HCT116 (cell line): ENCODE results near the gene SLC16A10. TPM values are rescaled to one million over a fixed set of nuclear protein-coding genes. Genes with fewer than 3 reads are reported as not detected.

ENCODE experiments used
- ATAC-seq: fragments of 200-7000 bp; cut with Tn5 transposase; 2 replicates; pipeline ENCODE4 v1.9.1; 2020; ENCODE audit warnings: mild to moderate bottlenecking, moderate library complexity
- BruUV-seq: library from RNA; stranded (reverse); fragments of 400-500 nt; replicated peaks from 2 replicates; lab custom pipeline; 2021; lab: Mats Ljungman, UMichigan
- CTCF ChIA-PET: fragments of 300-600 bp; sonication (Branson Sonifier 250); formaldehyde crosslinking; loops from one replicate; lab custom pipeline; 2021; ENCODE audit warnings: antibody characterized with exemption; lab: Charles Lee
- POLR2A ChIA-PET: fragments of 300-600, 350-600 bp; sonication (Branson Sonifier 250); formaldehyde crosslinking; loops from one replicate; lab custom pipeline; 2021; ENCODE audit warnings: antibody characterized with exemption; lab: Charles Lee
- RAD21 ChIA-PET, 2 experiments: fragments of 300-600 bp; sonication (Branson Sonifier 250); formaldehyde crosslinking; loops; one replicate each; lab custom pipeline; 2023; ENCODE audit warnings: low total read pairs in 2 of 2; ENCODE audit not compliant: uncharacterized antibody in 2 of 2, unreplicated experiment in 2 of 2, low non-redundant PET in 1 of 2; lab: Charles Lee
- DNase-seq: peaks from one replicate; pipeline ENCODE4 v3.0.0-alpha.2; 2010; ENCODE audit warnings: low read depth, low spot score
- H2AFZ ChIP-seq: fragments of 200-600 bp; shearing (Covaris generic), sonication (generic); 2 replicates; pipeline ENCODE4 v1.6.1; 2017; ENCODE audit warnings: low read depth, mixed run types, mixed read lengths, antibody characterized with exemption, low read length; ENCODE audit not compliant: poor library complexity, severe bottlenecking
- H3K27ac ChIP-seq: 2 replicates; pipeline ENCODE4 v1.5.1; 2012; ENCODE audit warnings: low read depth, low read length
- H3K27me3 ChIP-seq: fragments of 200-600 bp; sonication (generic); 2 replicates; pipeline ENCODE4 v1.6.1; 2016; ENCODE audit warnings: mixed run types, low read length, mixed read lengths; ENCODE audit not compliant: insufficient read depth
- H3K36me3 ChIP-seq, 2 experiments: fragments of 200-500 bp in 1 of 2; fragments of 200-600 bp in 1 of 2; sonication (Bioruptor generic) in 1 of 2; sonication (generic) in 1 of 2; 2 replicates each; pipeline versions ENCODE4 v1.5.1 to v1.6.1; 2014 to 2016; ENCODE audit warnings: low read length in 2 of 2, inconsistent platforms in 1 of 2, mixed read lengths in 1 of 2, mixed run types in 1 of 2; ENCODE audit not compliant: insufficient read depth in 2 of 2, control insufficient read depth in 1 of 2
- H3K4me1 ChIP-seq, 2 experiments: fragments of 200-600 bp in 1 of 2; sonication (generic) in 1 of 2; 2 replicates each; pipeline versions ENCODE4 v1.5.1 to v1.6.1; 2012 to 2017; ENCODE audit warnings: low read length in 2 of 2, inconsistent platforms in 1 of 2, mild to moderate bottlenecking in 1 of 2, mixed read lengths in 1 of 2, mixed run types in 1 of 2, moderate library complexity in 1 of 2; ENCODE audit not compliant: insufficient read depth in 2 of 2, control insufficient read depth in 1 of 2
- H3K4me2 ChIP-seq: fragments of 200-600 bp; sonication (generic); 2 replicates; pipeline ENCODE4 v1.6.1; 2017; ENCODE audit warnings: mixed run types, low read length, mixed read lengths
- H3K4me3 ChIP-seq, 2 experiments: fragments of 200-600 bp in 1 of 2; sonication (generic) in 1 of 2; replicated peaks in 1 of 2; 2 replicates each; pipeline ENCODE4 v1.5.1; 2011 to 2016; ENCODE audit warnings: low read length in 2 of 2, control low read depth in 1 of 2, low read depth in 1 of 2, mild to moderate bottlenecking in 1 of 2, mixed read lengths in 1 of 2, mixed run types in 1 of 2
- H3K79me2 ChIP-seq: fragments of 200-600 bp; sonication (generic); 2 replicates; pipeline ENCODE4 v1.6.1; 2017; ENCODE audit warnings: mild to moderate bottlenecking, mixed run types, low read length, moderate library complexity, mixed read lengths; ENCODE audit not compliant: insufficient read depth
- H3K9ac ChIP-seq: fragments of 200-600 bp; sonication (generic); 2 replicates; pipeline ENCODE4 v1.6.1; 2016; ENCODE audit warnings: low read length, mixed read lengths
- H3K9me2 ChIP-seq: fragments of 200-600 bp; sonication (generic), shearing (Covaris generic); 2 replicates; pipeline ENCODE4 v1.6.1; 2017; ENCODE audit warnings: mixed run types, mild to moderate bottlenecking, moderate library complexity; ENCODE audit not compliant: insufficient read depth
- H3K9me3 ChIP-seq, 2 experiments: fragments of 200-500 bp in 1 of 2; fragments of 200-600 bp in 1 of 2; sonication (Bioruptor generic) in 1 of 2; sonication (generic) in 1 of 2; 2 replicates each; pipeline ENCODE4 v1.6.1; 2014 to 2017; ENCODE audit warnings: low read length in 2 of 2, mixed read lengths in 2 of 2, inconsistent platforms in 1 of 2, low read depth in 1 of 2, mild to moderate bottlenecking in 1 of 2, mixed run types in 1 of 2, moderate library complexity in 1 of 2; ENCODE audit not compliant: control insufficient read depth in 1 of 2, insufficient read depth in 1 of 2
- H4K20me1 ChIP-seq: fragments of 200-600 bp; sonication (generic), shearing (Covaris generic); 2 replicates; pipeline ENCODE4 v1.6.1; 2017; ENCODE audit warnings: mixed run types, mild to moderate bottlenecking, moderate library complexity; ENCODE audit not compliant: insufficient read depth
- CBX3 ChIP-seq: IDR thresholded peaks from 2 replicates; pipeline ENCODE4 v1.6.1; 2012; ENCODE audit warnings: low read depth
- CEBPB ChIP-seq: IDR thresholded peaks from 2 replicates; pipeline ENCODE4 v1.6.1; 2012; ENCODE audit warnings: low read depth
- EGR1 ChIP-seq: IDR thresholded peaks from 2 replicates; pipeline ENCODE4 v1.6.1; 2012; ENCODE audit warnings: low read depth
- EZH2 ChIP-seq: fragments of 200-600 bp; sonication (generic); IDR thresholded peaks from 2 replicates; pipeline ENCODE4 v1.6.1; 2017; ENCODE audit warnings: antibody characterized with exemption, mixed run types
- EZH2phosphoT487 ChIP-seq: fragments of 200-600 bp; IDR thresholded peaks from 2 replicates; pipeline ENCODE4 v1.6.1; 2018; ENCODE audit warnings: antibody characterized with exemption, borderline replicate concordance
- FOSL1 ChIP-seq: IDR thresholded peaks from 2 replicates; pipeline ENCODE4 v1.6.1; 2012; ENCODE audit warnings: low read depth
- JUND ChIP-seq: IDR thresholded peaks from 2 replicates; pipeline ENCODE4 v1.6.1; 2012
- SRF ChIP-seq: IDR thresholded peaks from 2 replicates; pipeline ENCODE4 v1.6.1; 2012; ENCODE audit warnings: low read depth
- TCF7L2 ChIP-seq: IDR thresholded peaks from 2 replicates; pipeline ENCODE4 v1.7.0; 2011; ENCODE audit warnings: borderline replicate concordance, inconsistent platforms; ENCODE audit not compliant: insufficient read depth, insufficient read length; ENCODE audit errors: extremely low read depth
- ZFX ChIP-seq: fragments of 450-650 bp; IDR thresholded peaks from 2 replicates; pipeline ENCODE4 v1.6.1; 2017
- ZNF274 ChIP-seq: fragments of 200-500 bp; sonication (Bioruptor generic); IDR thresholded peaks from 2 replicates; pipeline ENCODE4 v1.6.1; 2014; ENCODE audit warnings: mild to moderate bottlenecking, low read depth, low read length, inconsistent platforms
- intact Hi-C: fragments of 100-400 bp; cut with micrococcal nuclease; formaldehyde crosslinking; loops from 2 replicates; pipeline ENCODE4 v1.10.0; 2022
- total RNA-seq: library from RNA; stranded (reverse); gene quantifications from one replicate; pipeline ENCODE4 v1.2.1, GENCODE V29; 2021; ENCODE audit not compliant: unreplicated experiment
- TF ChIP-seq, protein P1 (sequence below): IDR thresholded peaks from 2 replicates; pipeline ENCODE4 v1.6.1; 2012
- TF ChIP-seq, protein P2 (sequence below): IDR thresholded peaks from 2 replicates; pipeline ENCODE4 v1.6.1; 2012
- TF ChIP-seq, protein P3 (sequence below), 3 experiments: fragments of 200-600 bp in 1 of 3; sonication (generic) in 1 of 3; IDR thresholded peaks in 2 of 3; conservative IDR thresholded peaks in 1 of 3; 2 replicates each; pipeline ENCODE4 v1.5.1; 2012 to 2017; ENCODE audit warnings: low read depth in 2 of 3, low read length in 2 of 3, antibody characterized with exemption in 1 of 3, borderline replicate concordance in 1 of 3, control low read depth in 1 of 3, mild to moderate bottlenecking in 1 of 3, mixed read lengths in 1 of 3, mixed run types in 1 of 3, moderate library complexity in 1 of 3; ENCODE audit not compliant: insufficient read depth in 1 of 3

Gene SLC16A10
- total RNA-seq, 1 experiment from 2014 or later = 8.3 TPM

DNA sequence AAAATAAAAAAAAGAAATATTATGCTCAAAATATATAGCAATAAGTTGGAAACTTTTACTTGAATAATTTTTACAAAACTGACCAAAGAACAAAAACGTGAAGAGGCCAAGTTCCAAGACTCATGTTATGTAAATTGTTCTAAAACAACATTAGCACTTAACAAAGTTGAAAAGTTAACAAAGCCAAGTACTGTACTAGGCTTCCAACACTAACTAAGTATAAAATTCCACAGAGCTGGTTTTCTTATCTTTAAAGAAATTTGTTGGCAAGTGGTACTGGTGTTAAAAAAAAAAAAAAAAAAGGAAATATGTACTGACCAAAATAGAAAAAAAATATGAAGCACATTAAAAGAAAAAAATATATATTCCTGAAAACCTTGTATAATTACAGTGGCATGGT is 127.8 kb downstream of the SLC16A10 start (continued):
- no peak for TF ChIP-seq TCF7L2
- TF ChIP-seq ZFX = no peak
- TF ChIP-seq SRF = no peak
- no peak for TF ChIP-seq CEBPB
- TF ChIP-seq JUND = no peak
- TF ChIP-seq EZH2 = no peak
- no peak for TF ChIP-seq ZNF274
- TF ChIP-seq, protein P1, sequence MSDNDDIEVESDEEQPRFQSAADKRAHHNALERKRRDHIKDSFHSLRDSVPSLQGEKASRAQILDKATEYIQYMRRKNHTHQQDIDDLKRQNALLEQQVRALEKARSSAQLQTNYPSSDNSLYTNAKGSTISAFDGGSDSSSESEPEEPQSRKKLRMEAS = no peak

DNA sequence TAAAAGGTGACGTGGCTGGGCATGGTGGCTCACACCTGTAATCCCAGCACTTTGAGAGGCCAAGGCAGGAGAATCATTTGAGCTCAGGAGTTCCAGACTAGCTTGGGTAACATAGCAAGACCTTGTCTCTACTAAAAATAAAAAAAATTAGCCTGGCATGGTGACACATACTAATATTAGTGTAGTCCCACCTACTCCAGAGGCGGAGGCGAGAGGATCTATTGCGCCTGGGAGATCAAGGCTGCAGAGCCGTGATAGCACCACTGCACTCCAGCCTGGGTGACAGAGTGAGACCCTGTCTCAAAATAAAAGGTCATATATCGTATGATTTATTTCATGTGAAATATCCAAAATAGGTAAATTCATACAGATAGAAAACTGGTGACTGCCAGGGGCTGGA is 132.5 kb downstream of the SLC16A10 start:
- ATAC-seq = no peak
- no peak overlapping the region for H3K4me2 ChIP-seq
- no peak overlapping the region for H3K27ac ChIP-seq
- BruUV-seq = no TSS peak
- H3K9me3 ChIP-seq = no peaks in the 10 kb centered on the region
- RAD21 ChIA-PET = no interaction called here
- POLR2A ChIA-PET = no interaction called here
- no peaks in the 10 kb centered on the region for H3K27me3 ChIP-seq
- no peaks in the 10 kb centered on the region for H3K9me2 ChIP-seq
- H3K9ac ChIP-seq = no peak overlapping the region
- no peak for DNase-seq
- no peak overlapping the region for H2AFZ ChIP-seq
- intact Hi-C loops = loop anchor here (10.0 kb wide), 1 partner anchor 705 kb away; no protein-coding TSS in a partner anchor
- no peaks in the 10 kb centered on the region for H3K4me1 ChIP-seq
- no peaks in the 10 kb centered on the region for H3K36me3 ChIP-seq
- CTCF ChIA-PET = no interaction called here
- H4K20me1 ChIP-seq = no peaks in the 10 kb centered on the region
- no peak overlapping the region for H3K4me3 ChIP-seq
- TF ChIP-seq EZH2phosphoT487 (no peak), FOSL1 (no peak), TCF7L2 (no peak), JUND (no peak), EGR1 (no peak), CBX3 (no peak), ZFX (no peak), SRF (no peak), EZH2 (no peak)
- TF ChIP-seq, protein P2, sequence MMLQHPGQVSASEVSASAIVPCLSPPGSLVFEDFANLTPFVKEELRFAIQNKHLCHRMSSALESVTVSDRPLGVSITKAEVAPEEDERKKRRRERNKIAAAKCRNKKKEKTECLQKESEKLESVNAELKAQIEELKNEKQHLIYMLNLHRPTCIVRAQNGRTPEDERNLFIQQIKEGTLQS = no peak
- TF ChIP-seq, protein P3, sequence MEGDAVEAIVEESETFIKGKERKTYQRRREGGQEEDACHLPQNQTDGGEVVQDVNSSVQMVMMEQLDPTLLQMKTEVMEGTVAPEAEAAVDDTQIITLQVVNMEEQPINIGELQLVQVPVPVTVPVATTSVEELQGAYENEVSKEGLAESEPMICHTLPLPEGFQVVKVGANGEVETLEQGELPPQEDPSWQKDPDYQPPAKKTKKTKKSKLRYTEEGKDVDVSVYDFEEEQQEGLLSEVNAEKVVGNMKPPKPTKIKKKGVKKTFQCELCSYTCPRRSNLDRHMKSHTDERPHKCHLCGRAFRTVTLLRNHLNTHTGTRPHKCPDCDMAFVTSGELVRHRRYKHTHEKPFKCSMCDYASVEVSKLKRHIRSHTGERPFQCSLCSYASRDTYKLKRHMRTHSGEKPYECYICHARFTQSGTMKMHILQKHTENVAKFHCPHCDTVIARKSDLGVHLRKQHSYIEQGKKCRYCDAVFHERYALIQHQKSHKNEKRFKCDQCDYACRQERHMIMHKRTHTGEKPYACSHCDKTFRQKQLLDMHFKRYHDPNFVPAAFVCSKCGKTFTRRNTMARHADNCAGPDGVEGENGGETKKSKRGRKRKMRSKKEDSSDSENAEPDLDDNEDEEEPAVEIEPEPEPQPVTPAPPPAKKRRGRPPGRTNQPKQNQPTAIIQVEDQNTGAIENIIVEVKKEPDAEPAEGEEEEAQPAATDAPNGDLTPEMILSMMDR (IDR thresholded peaks at IDR 0.05 in 2 of 3, conservative IDR thresholded peaks at IDR 0.05 in 1 of 3; ENCODE audit: borderline replicate concordance in 1 of 3, insufficient read depth in 1 of 3, low read depth in 2 of 3, low read length in 2 of 3) = no peak
- no peaks in the 10 kb centered on the region for H3K79me2 ChIP-seq
